Panc1 (cell line): ENCODE data around the gene BANF1.

Source experiments
- POLR2AphosphoS5 ChIP-seq: IDR thresholded peaks from 2 replicates; pipeline ENCODE4 v1.6.1; 2012; ENCODE audit warnings: mild to moderate bottlenecking, low read depth, low read length, moderate library complexity
- TF ChIP-seq, protein P1 (sequence below): fragments of 450-650 bp; IDR thresholded peaks from 2 replicates; pipeline ENCODE4 v1.5.1; 2017; ENCODE audit warnings: mild to moderate bottlenecking

DNA sequence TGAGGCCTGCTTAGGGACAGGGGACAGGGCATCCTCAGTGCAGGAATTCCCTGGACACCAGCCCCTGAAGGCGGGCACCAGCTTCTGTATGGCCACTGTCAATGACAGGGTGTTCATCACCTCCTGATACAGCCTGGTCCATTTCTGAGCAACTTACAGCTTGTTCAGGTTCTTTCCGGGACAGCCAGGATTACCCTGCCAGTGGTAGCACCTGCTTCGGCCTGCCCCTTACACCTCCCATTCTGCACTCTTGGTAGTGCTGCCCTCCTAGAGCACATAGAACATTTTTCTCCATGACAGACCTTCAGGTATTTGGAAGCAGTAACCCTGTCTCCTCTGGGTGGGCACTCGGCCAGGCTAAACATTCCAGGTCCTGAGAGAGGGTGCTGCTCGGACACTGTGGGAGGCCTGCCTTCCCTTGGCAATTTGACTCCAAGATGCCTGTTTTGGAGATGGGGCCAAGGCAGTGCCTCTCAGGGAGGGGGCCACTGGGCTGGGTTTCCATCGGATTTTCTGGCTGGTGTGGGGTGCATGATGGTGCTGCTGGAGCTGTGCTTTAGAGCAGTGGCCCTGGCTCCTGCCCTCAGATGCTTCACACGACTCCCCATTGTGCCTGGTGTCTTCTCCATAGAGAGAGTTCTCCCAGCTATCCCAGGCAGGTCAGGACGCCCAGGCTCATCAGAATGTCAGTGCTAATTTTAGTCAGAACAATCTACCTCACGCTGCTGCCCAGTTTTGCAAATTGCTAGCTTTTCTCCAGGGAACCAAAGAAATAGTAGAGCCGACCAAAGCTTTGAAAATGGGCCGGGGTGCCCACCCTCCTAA lies 45.5 kb downstream of the BANF1 start:
- no peak for TF ChIP-seq POLR2AphosphoS5
- TF ChIP-seq, protein P1, sequence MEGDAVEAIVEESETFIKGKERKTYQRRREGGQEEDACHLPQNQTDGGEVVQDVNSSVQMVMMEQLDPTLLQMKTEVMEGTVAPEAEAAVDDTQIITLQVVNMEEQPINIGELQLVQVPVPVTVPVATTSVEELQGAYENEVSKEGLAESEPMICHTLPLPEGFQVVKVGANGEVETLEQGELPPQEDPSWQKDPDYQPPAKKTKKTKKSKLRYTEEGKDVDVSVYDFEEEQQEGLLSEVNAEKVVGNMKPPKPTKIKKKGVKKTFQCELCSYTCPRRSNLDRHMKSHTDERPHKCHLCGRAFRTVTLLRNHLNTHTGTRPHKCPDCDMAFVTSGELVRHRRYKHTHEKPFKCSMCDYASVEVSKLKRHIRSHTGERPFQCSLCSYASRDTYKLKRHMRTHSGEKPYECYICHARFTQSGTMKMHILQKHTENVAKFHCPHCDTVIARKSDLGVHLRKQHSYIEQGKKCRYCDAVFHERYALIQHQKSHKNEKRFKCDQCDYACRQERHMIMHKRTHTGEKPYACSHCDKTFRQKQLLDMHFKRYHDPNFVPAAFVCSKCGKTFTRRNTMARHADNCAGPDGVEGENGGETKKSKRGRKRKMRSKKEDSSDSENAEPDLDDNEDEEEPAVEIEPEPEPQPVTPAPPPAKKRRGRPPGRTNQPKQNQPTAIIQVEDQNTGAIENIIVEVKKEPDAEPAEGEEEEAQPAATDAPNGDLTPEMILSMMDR: no peak
